ENCODE results near the gene CSNK1D.
"Not testable (repeated sequence)": the region's sequence is repeated elsewhere in the genome, so short reads cannot be mapped to it uniquely, and the experiment has no call there.

CSNK1D gene

GRCh38 chr17:82194765-82195164, 78.7 kb downstream of the CSNK1D start:
- no peak for TF ChIP-seq CTCF (conservative IDR thresholded peaks at IDR 0.05; ENCODE audit: low read depth, low read length)
- DNase-seq (ENCODE audit: low read depth) = no peak
- H3K4me3 ChIP-seq (ENCODE audit: low read depth, low read length) = no peak overlapping the region

GRCh38 chr17:82193520-82194220, 79.8 kb downstream of the CSNK1D start:
- no peak for DNase-seq (ENCODE audit: low read depth)
- no peak overlapping the region for H3K4me3 ChIP-seq (ENCODE audit: low read depth, low read length)
- no peak for TF ChIP-seq CTCF (conservative IDR thresholded peaks at IDR 0.05; ENCODE audit: low read depth, low read length)

GRCh38 chr17:82193050-82193449, 80.5 kb downstream of the CSNK1D start:
- not testable (repeated sequence) for H3K4me3 ChIP-seq (ENCODE audit: low read depth, low read length); DNase-seq (ENCODE audit: low read depth)

Measured in choroid plexus epithelial cell (primary cell).